GM23338 (cell line): ENCODE data around the gene SLC44A1. TPM values are rescaled to one million over a fixed set of nuclear protein-coding genes. Genes with fewer than 3 reads are reported as not detected.

Experiments used
- ATAC-seq: fragments of 200-7000 bp; cut with Tn5 transposase; 3 replicates; pipeline ENCODE4 v1.9.1; 2020
- DNase-seq: peaks from one replicate; pipeline ENCODE4 v3.0.0-alpha.2; 2015; ENCODE audit warnings: low spot score
- H2AFZ ChIP-seq: fragments of 200-600 bp; sonication (generic); 2 replicates; pipeline ENCODE4 v1.8.0; 2016; ENCODE audit warnings: antibody characterized with exemption, mild to moderate bottlenecking, moderate library complexity
- H3F3A ChIP-seq: fragments of 200-600 bp; sonication (generic); replicated peaks from 2 replicates; pipeline ENCODE4 v1.8.0; 2017; ENCODE audit warnings: antibody characterized with exemption, mixed run types, low read depth
- H3K27ac ChIP-seq: fragments of 200-600 bp; sonication (generic); 2 replicates; pipeline ENCODE4 v1.6.1; 2016; ENCODE audit warnings: low read depth
- H3K27me3 ChIP-seq: fragments of 200-600 bp; sonication (generic); 2 replicates; pipeline ENCODE4 v1.8.0; 2016; ENCODE audit warnings: mild to moderate bottlenecking, mixed run types, moderate library complexity; ENCODE audit not compliant: insufficient read depth
- H3K36me3 ChIP-seq: fragments of 200-600 bp; sonication (generic); 2 replicates; pipeline ENCODE4 v1.8.0; 2016; ENCODE audit warnings: mild to moderate bottlenecking; ENCODE audit not compliant: insufficient read depth
- H3K4me1 ChIP-seq: fragments of 200-600 bp; sonication (generic); 2 replicates; pipeline ENCODE4 v1.8.0; 2016; ENCODE audit warnings: mild to moderate bottlenecking, moderate library complexity; ENCODE audit not compliant: insufficient read depth
- H3K4me2 ChIP-seq: fragments of 200-600 bp; sonication (generic); 2 replicates; pipeline ENCODE4 v1.7.1; 2017; ENCODE audit warnings: mixed run types
- H3K4me3 ChIP-seq: fragments of 200-600 bp; sonication (generic); 2 replicates; pipeline ENCODE4 v1.6.1; 2016; ENCODE audit warnings: mixed run types
- H3K79me2 ChIP-seq: fragments of 200-600 bp; sonication (generic); replicated peaks from 2 replicates; pipeline ENCODE4 v1.8.0; 2017; ENCODE audit warnings: mild to moderate bottlenecking; ENCODE audit not compliant: insufficient read depth
- H3K9me2 ChIP-seq: fragments of 200-600 bp; sonication (generic); 2 replicates; pipeline ENCODE4 v1.8.0; 2017; ENCODE audit not compliant: insufficient read depth
- H4K20me1 ChIP-seq: fragments of 200-600 bp; sonication (generic); replicated peaks from 2 replicates; pipeline ENCODE4 v1.8.0; 2017; ENCODE audit warnings: mild to moderate bottlenecking; ENCODE audit not compliant: insufficient read depth
- H3K27ac Mint-ChIP-seq: 2 replicates; pipeline ENCODE4 v1.8.0; 2020; ENCODE audit warnings: inconsistent platforms, mild to moderate bottlenecking, moderate library complexity, mixed read lengths
- H3K27me3 Mint-ChIP-seq: 3 replicates; pipeline ENCODE4 v1.8.0; 2022; ENCODE audit warnings: low read depth, mild to moderate bottlenecking, moderate library complexity, mixed read lengths, inconsistent platforms; ENCODE audit not compliant: insufficient read depth, poor library complexity
- H3K36me3 Mint-ChIP-seq: 3 replicates; pipeline ENCODE4 v1.8.0; 2021; ENCODE audit warnings: low read depth, mild to moderate bottlenecking, inconsistent platforms, moderate library complexity, mixed read lengths
- H3K4me1 Mint-ChIP-seq: 3 replicates; pipeline ENCODE4 v1.8.0; 2020; ENCODE audit warnings: mild to moderate bottlenecking, inconsistent platforms, mixed read lengths
- H3K4me3 Mint-ChIP-seq: 3 replicates; pipeline ENCODE4 v1.8.0; 2021; ENCODE audit warnings: moderate library complexity, mild to moderate bottlenecking, inconsistent platforms, mixed read lengths
- H3K9me3 Mint-ChIP-seq: 3 replicates; pipeline ENCODE4 v1.8.0; 2020; ENCODE audit warnings: moderate library complexity, mild to moderate bottlenecking, inconsistent platforms, mixed read lengths
- CREB1 ChIP-seq: fragments of 250-450 bp; sonication (Bioruptor Pico); IDR thresholded peaks from 2 replicates; pipeline ENCODE4 v1.5.0; 2020; ENCODE audit warnings: low read depth, mild to moderate bottlenecking, moderate library complexity
- EZH2 ChIP-seq: fragments of 200-600 bp; sonication (generic); IDR thresholded peaks from one replicate; pipeline ENCODE4 v1.8.0; 2017; ENCODE audit warnings: antibody characterized with exemption, mild to moderate bottlenecking, low read depth; ENCODE audit not compliant: unreplicated experiment
- EZH2phosphoT487 ChIP-seq: fragments of 200-600 bp; sonication (generic); IDR thresholded peaks from one replicate; pipeline ENCODE4 v1.8.1; 2018; ENCODE audit warnings: antibody characterized with exemption; ENCODE audit not compliant: unreplicated experiment
- JUNB ChIP-seq: IDR thresholded peaks from one replicate; pipeline ENCODE4 v1.6.1; 2016; ENCODE audit warnings: antibody characterized with exemption; ENCODE audit not compliant: unreplicated experiment
- NANOG ChIP-seq: IDR thresholded peaks from 2 replicates; pipeline ENCODE4 v1.6.1; 2016; ENCODE audit warnings: antibody characterized with exemption, borderline replicate concordance
- STAT1 ChIP-seq: IDR thresholded peaks from one replicate; pipeline ENCODE4 v1.6.1; 2016; ENCODE audit warnings: antibody characterized with exemption; ENCODE audit not compliant: unreplicated experiment
- ZNF114 ChIP-seq: fragments of 250-450 bp; sonication (Bioruptor Pico); IDR thresholded peaks from 2 replicates; pipeline ENCODE4 v1.5.0; 2020; ENCODE audit warnings: mild to moderate bottlenecking, moderate library complexity
- ZNF331 ChIP-seq: fragments of 250-450 bp; sonication (Bioruptor Pico); IDR thresholded peaks from 2 replicates; pipeline ENCODE4 v1.5.0; 2020; ENCODE audit warnings: low read depth, mild to moderate bottlenecking, moderate library complexity
- polyA plus RNA-seq: library from polyadenylated mRNA; unstranded; fragments of >200 nt; fragmentation: Nextera tagmentation; extraction: Ambion mirVana; gene quantifications from 2 replicates; pipeline ENCODE4 v1.2.1, GENCODE V29; 2016
- total RNA-seq: library from RNA; depleted of rRNA; stranded (reverse); fragments of >200 nt; shearing (Covaris generic); gene quantifications from 2 replicates; pipeline ENCODE4 v1.2.3, GENCODE V29; 2014
- TF ChIP-seq, protein P1 (sequence below): IDR thresholded peaks from 2 replicates; pipeline ENCODE4 v1.6.1; 2016; ENCODE audit warnings: antibody characterized with exemption
- TF ChIP-seq, protein P2 (sequence below): fragments of 250-450 bp; sonication (Bioruptor Pico); IDR thresholded peaks from 2 replicates; pipeline ENCODE4 v1.5.0; 2020; ENCODE audit warnings: mild to moderate bottlenecking, moderate library complexity

The SLC44A1 gene
- total and polyA plus RNA-seq, 2 experiments from 2014 or later = 14.9 to 75.0 TPM

- Mint-ChIP-seq H3K9me3 (no peaks in the 10 kb centered on the region), H3K4me1 (peaks cover 81% of the 10 kb centered on the region), H3K27ac (no peak overlapping the region)
Observed at GRCh38 chr9:105393576-105394344, 149.3 kb downstream of the SLC44A1 start.

More at GRCh38 chr9:105393576-105394344, 149.3 kb downstream of the SLC44A1 start:
- Histone ChIP-seq H3F3A (no peaks in the 10 kb centered on the region), H3K27ac (no peak overlapping the region), H4K20me1 (no peaks in the 10 kb centered on the region), H3K4me2 (no peak overlapping the region), H3K36me3 (no peaks in the 10 kb centered on the region), H3K4me3 (no peak overlapping the region), H3K4me1 (peaks cover 62% of the 10 kb centered on the region), H3K27me3 (no peaks in the 10 kb centered on the region), H3K79me2 (no peaks in the 10 kb centered on the region), H2AFZ (no peak overlapping the region), H3K9me2 (no peaks in the 10 kb centered on the region)
- TF ChIP-seq ZNF331 (CRISPR knock-in tag) = no peak
- TF ChIP-seq, protein P1, sequence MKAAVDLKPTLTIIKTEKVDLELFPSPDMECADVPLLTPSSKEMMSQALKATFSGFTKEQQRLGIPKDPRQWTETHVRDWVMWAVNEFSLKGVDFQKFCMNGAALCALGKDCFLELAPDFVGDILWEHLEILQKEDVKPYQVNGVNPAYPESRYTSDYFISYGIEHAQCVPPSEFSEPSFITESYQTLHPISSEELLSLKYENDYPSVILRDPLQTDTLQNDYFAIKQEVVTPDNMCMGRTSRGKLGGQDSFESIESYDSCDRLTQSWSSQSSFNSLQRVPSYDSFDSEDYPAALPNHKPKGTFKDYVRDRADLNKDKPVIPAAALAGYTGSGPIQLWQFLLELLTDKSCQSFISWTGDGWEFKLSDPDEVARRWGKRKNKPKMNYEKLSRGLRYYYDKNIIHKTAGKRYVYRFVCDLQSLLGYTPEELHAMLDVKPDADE = no peak
- TF ChIP-seq STAT1 = no peak
- no peak for TF ChIP-seq ZNF114 (CRISPR knock-in tag)
- TF ChIP-seq JUNB = no peak
- no peak for TF ChIP-seq EZH2
- TF ChIP-seq CREB1 = no peak
- TF ChIP-seq NANOG = no peak
- TF ChIP-seq EZH2phosphoT487 = no peak
- TF ChIP-seq, protein P2, sequence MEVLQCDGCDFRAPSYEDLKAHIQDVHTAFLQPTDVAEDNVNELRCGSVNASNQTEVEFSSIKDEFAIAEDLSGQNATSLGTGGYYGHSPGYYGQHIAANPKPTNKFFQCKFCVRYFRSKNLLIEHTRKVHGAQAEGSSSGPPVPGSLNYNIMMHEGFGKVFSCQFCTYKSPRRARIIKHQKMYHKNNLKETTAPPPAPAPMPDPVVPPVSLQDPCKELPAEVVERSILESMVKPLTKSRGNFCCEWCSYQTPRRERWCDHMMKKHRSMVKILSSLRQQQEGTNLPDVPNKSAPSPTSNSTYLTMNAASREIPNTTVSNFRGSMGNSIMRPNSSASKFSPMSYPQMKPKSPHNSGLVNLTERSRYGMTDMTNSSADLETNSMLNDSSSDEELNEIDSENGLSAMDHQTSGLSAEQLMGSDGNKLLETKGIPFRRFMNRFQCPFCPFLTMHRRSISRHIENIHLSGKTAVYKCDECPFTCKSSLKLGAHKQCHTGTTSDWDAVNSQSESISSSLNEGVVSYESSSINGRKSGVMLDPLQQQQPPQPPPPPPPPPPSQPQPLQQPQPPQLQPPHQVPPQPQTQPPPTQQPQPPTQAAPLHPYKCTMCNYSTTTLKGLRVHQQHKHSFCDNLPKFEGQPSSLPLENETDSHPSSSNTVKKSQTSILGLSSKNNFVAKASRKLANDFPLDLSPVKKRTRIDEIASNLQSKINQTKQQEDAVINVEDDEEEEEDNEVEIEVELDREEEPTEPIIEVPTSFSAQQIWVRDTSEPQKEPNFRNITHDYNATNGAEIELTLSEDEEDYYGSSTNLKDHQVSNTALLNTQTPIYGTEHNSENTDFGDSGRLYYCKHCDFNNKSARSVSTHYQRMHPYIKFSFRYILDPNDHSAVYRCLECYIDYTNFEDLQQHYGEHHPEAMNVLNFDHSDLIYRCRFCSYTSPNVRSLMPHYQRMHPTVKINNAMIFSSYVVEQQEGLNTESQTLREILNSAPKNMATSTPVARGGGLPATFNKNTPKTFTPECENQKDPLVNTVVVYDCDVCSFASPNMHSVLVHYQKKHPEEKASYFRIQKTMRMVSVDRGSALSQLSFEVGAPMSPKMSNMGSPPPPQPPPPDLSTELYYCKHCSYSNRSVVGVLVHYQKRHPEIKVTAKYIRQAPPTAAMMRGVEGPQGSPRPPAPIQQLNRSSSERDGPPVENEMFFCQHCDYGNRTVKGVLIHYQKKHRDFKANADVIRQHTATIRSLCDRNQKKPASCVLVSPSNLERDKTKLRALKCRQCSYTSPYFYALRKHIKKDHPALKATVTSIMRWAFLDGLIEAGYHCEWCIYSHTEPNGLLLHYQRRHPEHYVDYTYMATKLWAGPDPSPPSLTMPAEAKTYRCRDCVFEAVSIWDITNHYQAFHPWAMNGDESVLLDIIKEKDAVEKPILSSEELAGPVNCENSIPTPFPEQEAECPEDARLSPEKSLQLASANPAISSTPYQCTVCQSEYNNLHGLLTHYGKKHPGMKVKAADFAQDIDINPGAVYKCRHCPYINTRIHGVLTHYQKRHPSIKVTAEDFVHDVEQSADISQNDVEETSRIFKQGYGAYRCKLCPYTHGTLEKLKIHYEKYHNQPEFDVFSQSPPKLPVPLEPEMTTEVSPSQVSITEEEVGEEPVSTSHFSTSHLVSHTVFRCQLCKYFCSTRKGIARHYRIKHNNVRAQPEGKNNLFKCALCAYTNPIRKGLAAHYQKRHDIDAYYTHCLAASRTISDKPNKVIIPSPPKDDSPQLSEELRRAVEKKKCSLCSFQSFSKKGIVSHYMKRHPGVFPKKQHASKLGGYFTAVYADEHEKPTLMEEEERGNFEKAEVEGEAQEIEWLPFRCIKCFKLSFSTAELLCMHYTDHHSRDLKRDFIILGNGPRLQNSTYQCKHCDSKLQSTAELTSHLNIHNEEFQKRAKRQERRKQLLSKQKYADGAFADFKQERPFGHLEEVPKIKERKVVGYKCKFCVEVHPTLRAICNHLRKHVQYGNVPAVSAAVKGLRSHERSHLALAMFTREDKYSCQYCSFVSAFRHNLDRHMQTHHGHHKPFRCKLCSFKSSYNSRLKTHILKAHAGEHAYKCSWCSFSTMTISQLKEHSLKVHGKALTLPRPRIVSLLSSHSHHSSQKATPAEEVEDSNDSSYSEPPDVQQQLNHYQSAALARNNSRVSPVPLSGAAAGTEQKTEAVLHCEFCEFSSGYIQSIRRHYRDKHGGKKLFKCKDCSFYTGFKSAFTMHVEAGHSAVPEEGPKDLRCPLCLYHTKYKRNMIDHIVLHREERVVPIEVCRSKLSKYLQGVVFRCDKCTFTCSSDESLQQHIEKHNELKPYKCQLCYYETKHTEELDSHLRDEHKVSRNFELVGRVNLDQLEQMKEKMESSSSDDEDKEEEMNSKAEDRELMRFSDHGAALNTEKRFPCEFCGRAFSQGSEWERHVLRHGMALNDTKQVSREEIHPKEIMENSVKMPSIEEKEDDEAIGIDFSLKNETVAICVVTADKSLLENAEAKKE (CRISPR knock-in tag) = no peak
- DNase-seq (no peak), ATAC-seq (no peak)
- peaks cover 2% of the 10 kb centered on the region for H3K27me3 Mint-ChIP-seq
- no peaks in the 10 kb centered on the region; the same call in 2 of the 3 replicates for H3K36me3 Mint-ChIP-seq
- H3K4me3 Mint-ChIP-seq = no peak overlapping the region
